Thymus (tissue), 11 donors: Measurements from ENCODE around the gene PRKN. TPM values are rescaled to one million over a fixed set of nuclear protein-coding genes. Genes with fewer than 3 reads are reported as not detected.

Experiments used
- DNase-seq, 9 donors: peaks; one replicate each; pipeline ENCODE4 v3.0.0-alpha.2; 2013; ENCODE audit warnings: low spot score in 9 of 9, low read depth in 6 of 9, missing footprints in 1 of 9
- H3K27ac ChIP-seq, 2 donors: one replicate each; pipeline ENCODE4 v1.5.1; 2013; ENCODE audit warnings: control low read depth in 1 of 2, low read depth in 1 of 2, low read length in 1 of 2, mild to moderate bottlenecking in 1 of 2, moderate library complexity in 1 of 2
- H3K27me3 ChIP-seq, 2 donors: one replicate each; pipeline ENCODE4 v1.5.1; 2013; ENCODE audit warnings: low read length in 1 of 2; ENCODE audit not compliant: control insufficient read depth in 2 of 2, insufficient read depth in 1 of 2
- H3K36me3 ChIP-seq, 2 donors: one replicate each; pipeline ENCODE4 v1.5.1; 2013; ENCODE audit warnings: low read length in 1 of 2, mild to moderate bottlenecking in 1 of 2, moderate library complexity in 1 of 2; ENCODE audit not compliant: control insufficient read depth in 2 of 2, insufficient read depth in 2 of 2
- H3K4me1 ChIP-seq, 2 donors: one replicate each; pipeline ENCODE4 v1.5.1; 2013; ENCODE audit warnings: low read length in 2 of 2; ENCODE audit not compliant: control insufficient read depth in 2 of 2, insufficient read depth in 2 of 2
- H3K4me3 ChIP-seq, 2 donors: one replicate each; pipeline ENCODE4 v1.5.1; 2013; ENCODE audit warnings: low read length in 2 of 2, control low read depth in 1 of 2, mild to moderate bottlenecking in 1 of 2
- H3K9me3 ChIP-seq, 2 donors: one replicate each; pipeline ENCODE4 v1.5.1; 2013; ENCODE audit warnings: low read length in 1 of 2, mild to moderate bottlenecking in 1 of 2; ENCODE audit not compliant: control insufficient read depth in 2 of 2, insufficient read depth in 1 of 2
- WGBS: extraction: QIAGEN DNeasy Blood & Tissue Kit; methylation state at CpG from one replicate; pipeline ENCODE4 v1.1.7; 2013; 5-methylcytosine and 5-hydroxymethylcytosine counted together
- polyA plus RNA-seq: library from polyadenylated mRNA; stranded (reverse); fragments of 200-250 nt; gene quantifications from one replicate; pipeline ENCODE4 v1.2.3, GENCODE V29; 2013
- total RNA-seq: library from RNA; stranded (reverse); fragments of 120-200 nt; gene quantifications from one replicate; pipeline ENCODE4 v1.2.4, GENCODE V29; 2013
- donor health status: healthy.

The PRKN gene
- total and polyA plus RNA-seq, 2 donors = 0.48 to 0.71 TPM

- Histone ChIP-seq H3K27ac (no peak overlapping the region), H3K27me3 (no peaks in the 10 kb centered on the region), H3K9me3 (no peaks in the 10 kb centered on the region), H3K4me3 (no peak overlapping the region), H3K4me1 (no peaks in the 10 kb centered on the region), H3K36me3 (no peaks in the 10 kb centered on the region)
- DNase-seq = no peak
- WGBS = 94% methylated on average over 3 of the region's 3 CpGs
Measured at GRCh38 chr6:162147805-162148204, 579.8 kb downstream of the PRKN start.

DNA sequence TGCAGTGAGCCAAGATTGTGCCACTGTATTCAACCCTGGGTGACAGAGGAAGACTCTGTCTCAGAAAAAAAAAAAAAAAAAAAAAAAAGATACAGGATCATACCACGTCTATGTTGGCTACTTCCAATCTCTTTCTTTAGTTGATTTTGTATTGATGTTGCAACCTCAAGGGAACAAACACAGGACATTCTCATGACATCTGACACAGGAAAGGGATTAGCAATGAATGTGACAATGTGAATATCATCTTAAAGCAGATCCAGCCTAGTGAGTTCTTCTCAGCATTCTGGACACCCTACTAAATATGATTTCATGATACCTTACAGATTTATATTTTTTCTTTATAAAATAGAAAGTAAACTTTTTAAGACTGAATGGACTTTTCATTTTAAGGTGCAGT, 580.3 kb downstream of the PRKN start:
- H3K4me1 ChIP-seq = no peaks in the 10 kb centered on the region
- no peak overlapping the region for H3K4me3 ChIP-seq
- no peaks in the 10 kb centered on the region for H3K27me3 ChIP-seq
- H3K27ac ChIP-seq = no peak overlapping the region
- DNase-seq = no peak
- 94% methylated on average over 1 of the region's 1 CpG for WGBS
- H3K9me3 ChIP-seq = no peaks in the 10 kb centered on the region
- no peaks in the 10 kb centered on the region for H3K36me3 ChIP-seq

DNA sequence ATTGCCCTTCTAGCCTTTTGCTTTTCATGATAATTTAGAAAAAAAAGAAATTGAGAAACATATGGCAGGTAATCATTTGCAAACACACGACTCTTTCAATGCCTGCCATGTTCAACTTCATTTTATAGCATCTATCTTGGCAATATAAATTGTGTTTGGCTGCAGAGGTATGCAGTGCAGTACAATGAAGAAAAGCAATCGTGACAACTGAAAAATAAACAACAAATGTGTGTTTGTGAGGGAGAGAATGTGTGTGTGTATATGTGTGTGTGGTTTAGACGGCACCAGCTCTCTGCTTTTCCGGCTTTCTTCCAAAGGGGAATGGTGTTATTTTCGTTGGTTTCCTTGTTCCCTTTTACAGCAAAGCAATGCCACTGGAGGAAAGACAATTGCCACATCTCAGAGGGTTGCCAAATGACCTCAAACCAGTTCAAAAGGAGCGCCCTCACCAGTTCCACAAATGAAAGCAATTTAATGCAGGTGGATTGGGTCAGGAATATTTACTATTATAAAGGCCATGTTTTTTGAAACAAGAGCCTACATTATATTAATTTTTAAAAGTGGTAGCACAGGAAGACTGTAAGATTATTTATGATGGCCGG, 587.2 kb downstream of the PRKN start:
- Histone ChIP-seq H3K27me3 (no peaks in the 10 kb centered on the region), H3K27ac (no peak overlapping the region), H3K4me3 (no peak overlapping the region), H3K4me1 (no peaks in the 10 kb centered on the region), H3K9me3 (no peaks in the 10 kb centered on the region), H3K36me3 (no peaks in the 10 kb centered on the region)
- no peak for DNase-seq
- WGBS = 86% methylated on average over 7 of the region's 7 CpGs

GRCh38 chr6:162125659-162126058, 601.9 kb downstream of the PRKN start:
- Histone ChIP-seq H3K4me1 (no peaks in the 10 kb centered on the region), H3K27me3 (no peaks in the 10 kb centered on the region), H3K36me3 (no peaks in the 10 kb centered on the region), H3K9me3 (no peaks in the 10 kb centered on the region), H3K4me3 (no peak overlapping the region), H3K27ac (no peak overlapping the region)
- 91% methylated on average over 5 of the region's 5 CpGs for WGBS
- DNase-seq = no peak

GRCh38 chr6:162124710-162125435, 602.7 kb downstream of the PRKN start:
- no peaks in the 10 kb centered on the region for H3K27me3 ChIP-seq
- no peaks in the 10 kb centered on the region for H3K9me3 ChIP-seq
- WGBS = 89% methylated on average over 15 of the region's 15 CpGs
- H3K36me3 ChIP-seq = no peaks in the 10 kb centered on the region
- H3K4me3 ChIP-seq = no peak overlapping the region
- no peak overlapping the region for H3K27ac ChIP-seq
- H3K4me1 ChIP-seq = no peaks in the 10 kb centered on the region
- no peak for DNase-seq

DNA sequence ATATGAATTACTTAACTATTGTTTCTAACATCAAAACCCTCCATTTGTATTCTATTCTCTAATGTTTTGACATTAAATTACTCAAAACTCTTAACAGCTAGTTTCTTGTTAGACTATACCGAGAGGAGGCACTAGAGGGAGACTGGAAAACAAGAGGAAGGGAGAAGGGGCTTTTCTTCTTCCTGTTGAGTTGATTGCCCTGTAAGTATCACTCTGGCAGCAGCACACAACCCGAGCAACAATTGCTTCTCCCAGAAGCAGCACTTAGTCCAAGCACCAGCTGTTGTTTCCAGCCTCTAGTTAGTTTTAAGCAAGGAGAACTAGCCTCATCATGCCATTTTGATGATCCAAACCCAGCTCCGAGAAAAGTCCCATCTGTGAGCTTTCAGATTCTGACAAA, 603.8 kb downstream of the PRKN start:
- H3K9me3 ChIP-seq = no peaks in the 10 kb centered on the region
- DNase-seq = no peak
- no peak overlapping the region for H3K27ac ChIP-seq
- H3K4me1 ChIP-seq = no peaks in the 10 kb centered on the region
- WGBS = 60% methylated on average over 3 of the region's 3 CpGs
- no peaks in the 10 kb centered on the region for H3K27me3 ChIP-seq
- no peaks in the 10 kb centered on the region for H3K36me3 ChIP-seq
- no peak overlapping the region for H3K4me3 ChIP-seq

- WGBS = 10% methylated on average over 4 of the region's 4 CpGs
- Histone ChIP-seq H3K36me3 (no peaks in the 10 kb centered on the region), H3K27ac (no peak overlapping the region), H3K9me3 (no peaks in the 10 kb centered on the region), H3K4me3 (no peak overlapping the region), H3K4me1 (no peaks in the 10 kb centered on the region), H3K27me3 (no peaks in the 10 kb centered on the region)
- DNase-seq = peak in 3 of 9 donors; percentile 0 to 6 (median 3)
Measured at GRCh38 chr6:162119341-162119740, 608.2 kb downstream of the PRKN start.

DNA sequence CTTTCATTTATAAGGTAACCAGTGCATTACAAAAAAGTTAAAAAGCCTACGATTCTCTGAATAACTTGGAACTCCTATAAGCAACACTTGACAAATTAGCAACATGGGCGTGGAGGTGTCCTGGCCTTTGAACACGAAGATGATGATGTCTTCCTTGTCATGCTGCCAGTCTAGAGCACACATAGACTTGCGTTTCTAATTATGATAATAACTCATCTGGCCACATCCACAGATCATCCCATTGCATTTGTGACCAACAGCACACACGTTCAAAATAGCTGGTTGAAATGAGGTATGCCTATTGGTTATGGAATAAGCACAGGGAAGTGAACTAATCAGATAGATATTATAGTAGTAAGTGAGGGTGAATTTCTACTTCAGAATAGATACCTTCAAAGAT, 608.9 kb downstream of the PRKN start:
- no peak for DNase-seq
- Histone ChIP-seq H3K27me3 (no peaks in the 10 kb centered on the region), H3K4me3 (no peak overlapping the region), H3K27ac (no peak overlapping the region), H3K4me1 (no peaks in the 10 kb centered on the region), H3K9me3 (no peaks in the 10 kb centered on the region), H3K36me3 (no peaks in the 10 kb centered on the region)
- 91% methylated on average over 5 of the region's 5 CpGs for WGBS

DNA sequence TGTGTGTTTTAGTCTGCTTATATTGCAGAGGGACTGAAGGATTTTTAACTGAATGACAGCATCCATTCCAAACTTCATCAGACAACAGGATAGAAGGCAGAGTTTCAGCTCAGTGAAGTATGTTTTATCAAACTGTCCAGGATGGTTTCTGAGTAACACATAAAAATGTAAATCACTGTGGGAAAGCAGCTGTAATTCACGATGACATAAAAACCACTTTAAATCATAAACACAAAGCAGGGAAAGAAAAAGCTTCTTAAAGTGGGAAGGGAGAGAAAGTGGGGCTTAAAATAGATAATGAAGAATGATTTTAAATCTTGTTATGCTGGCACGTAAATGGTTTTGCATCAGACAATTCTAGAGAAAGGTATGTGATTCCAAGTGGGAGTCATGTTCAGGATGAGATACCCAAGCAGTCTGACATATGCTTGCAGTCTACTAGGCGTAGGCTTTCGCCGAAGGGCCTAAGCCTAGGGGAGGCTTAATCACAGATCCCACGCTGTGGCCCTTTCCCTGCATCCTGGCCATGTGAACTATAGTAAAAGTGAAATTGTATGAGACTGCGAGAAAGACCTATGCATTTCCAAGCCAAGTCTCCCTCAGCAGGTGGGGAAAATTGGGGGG, 610.6 kb downstream of the PRKN start:
- no peaks in the 10 kb centered on the region for H3K36me3 ChIP-seq
- no peaks in the 10 kb centered on the region for H3K27me3 ChIP-seq
- H3K4me3 ChIP-seq = no peak overlapping the region
- H3K27ac ChIP-seq = no peak overlapping the region
- no peak for DNase-seq
- no peaks in the 10 kb centered on the region for H3K9me3 ChIP-seq
- WGBS = 92% methylated on average over 7 of the region's 7 CpGs
- H3K4me1 ChIP-seq = no peaks in the 10 kb centered on the region
